ENCODE results near the gene CASP2.

Gene CASP2

GRCh38 chr7:143343596-143343995 lies 55.4 kb downstream of the CASP2 start:
- DNase-seq: no peak

GRCh38 chr7:143345428-143345900 lies 57.3 kb downstream of the CASP2 start:
- DNase-seq: no peak

GRCh38 chr7:143346018-143346417 lies 57.9 kb downstream of the CASP2 start:
- DNase-seq: no peak

- no peak for DNase-seq
These were observed 59.8 kb downstream of the CASP2 start for GRCh38 chr7:143347950-143348349.

GRCh38 chr7:143351060-143351459 lies 62.9 kb downstream of the CASP2 start:
- no peak for DNase-seq

- DNase-seq: no peak
These were observed 63.4 kb downstream of the CASP2 start for GRCh38 chr7:143351574-143351973.

- no peak for DNase-seq
These were observed 64.4 kb downstream of the CASP2 start for GRCh38 chr7:143352531-143353002.

GRCh38 chr7:143354376-143354775 lies 66.2 kb downstream of the CASP2 start:
- no peak for DNase-seq

GRCh38 chr7:143354965-143355364 lies 66.8 kb downstream of the CASP2 start:
- DNase-seq: no peak

- DNase-seq: no peak
These were observed 67.6 kb downstream of the CASP2 start for GRCh38 chr7:143355450-143356385.

GRCh38 chr7:143356414-143357050 lies 68.4 kb downstream of the CASP2 start:
- no peak for DNase-seq

Measured in NCI-H187 treated with DMSO at 0.1 percent for 48 hours (cell line).